Breast epithelium (tissue), 4 donors: ENCODE measurements around the gene FIZ1. TPM values are rescaled to one million over a fixed set of nuclear protein-coding genes. Genes with fewer than 3 reads are reported as not detected.

ENCODE experiments used
- DNase-seq, 2 donors: peaks; one replicate each; pipeline ENCODE4 v3.0.0-alpha.2; 2019; ENCODE audit warnings: low spot score in 2 of 2
- H3K27ac ChIP-seq, 2 donors: fragments of 200-600 bp; sonication (generic) in 1 of 2; one replicate each; pipeline ENCODE4 v1.5.1; 2016 to 2019; ENCODE audit warnings: mild to moderate bottlenecking in 1 of 2
- H3K27me3 ChIP-seq, 2 donors: fragments of 200-600 bp; sonication (generic) in 1 of 2; one replicate each; pipeline versions ENCODE4 v1.5.1 to v1.6.0; 2017 to 2019; ENCODE audit warnings: control low read depth in 1 of 2, mild to moderate bottlenecking in 1 of 2
- H3K36me3 ChIP-seq: fragments of 200-600 bp; one replicate; pipeline ENCODE4 v1.5.1; 2019
- H3K4me1 ChIP-seq, 2 donors: fragments of 200-600 bp; sonication (generic); one replicate each; pipeline ENCODE4 v1.5.1; 2016 to 2019; ENCODE audit warnings: control low read depth in 1 of 2
- H3K4me3 ChIP-seq, 3 donors: fragments of 200-600 bp; sonication (generic); 1 replicate in 2 of 3; 2 replicates in 1 of 3; pipeline ENCODE4 v1.5.1; 2016 to 2019; ENCODE audit warnings: mild to moderate bottlenecking in 3 of 3, moderate library complexity in 2 of 3
- H3K9me3 ChIP-seq, 2 donors: fragments of 200-600 bp; sonication (generic) in 1 of 2; one replicate each; pipeline ENCODE4 v1.5.1; 2016 to 2019; ENCODE audit warnings: control low read depth in 1 of 2
- CTCF ChIP-seq, 3 donors: fragments of 450-650 bp; IDR thresholded peaks; one replicate each; pipeline ENCODE4 v1.5.1; 2016 to 2017; ENCODE audit warnings: antibody characterized with exemption in 3 of 3, mild to moderate bottlenecking in 3 of 3, moderate library complexity in 3 of 3
- POLR2A ChIP-seq: fragments of 450-650 bp; IDR thresholded peaks from one replicate; pipeline ENCODE4 v1.6.1; 2016; ENCODE audit warnings: antibody characterized with exemption, mild to moderate bottlenecking, moderate library complexity
- POLR2AphosphoS5 ChIP-seq, 3 donors: sonication (generic); formaldehyde crosslinking; IDR thresholded peaks; one replicate each; pipeline ENCODE4 v1.6.1; 2017; ENCODE audit warnings: antibody characterized with exemption in 3 of 3
- intact Hi-C: fragments of 100-400 bp; cut with DNase I; formaldehyde crosslinking; loops from one replicate; pipeline ENCODE4 v1.15.1; 2023; ENCODE audit warnings: low total_unique reads
- total RNA-seq, 3 donors: library from RNA; depleted of rRNA; stranded (reverse); fragments of >200 nt; gene quantifications; one replicate each; pipeline ENCODE4 v1.1.0, GENCODE V29; 2016

The FIZ1 gene
- total RNA-seq, 3 donors from 2014 or later: 3.7 to 7.5 (median 6.1) TPM

GRCh38 chr19:55621673-55622231 is 22.4 kb upstream of the FIZ1 start:
- Histone ChIP-seq H3K27ac (no peak overlapping the region), H3K9me3 (no peaks in the 10 kb centered on the region), H3K4me1 (no peaks in the 10 kb centered on the region), H3K36me3 (no peaks in the 10 kb centered on the region), H3K4me3 (no peak overlapping the region), H3K27me3 (no peaks in the 10 kb centered on the region)
- intact Hi-C loops: no loop called here
- TF ChIP-seq POLR2AphosphoS5 (IDR thresholded peaks at IDR 0.05): no peak
- no peak for TF ChIP-seq POLR2A
- no peak for TF ChIP-seq CTCF (IDR thresholded peaks at IDR 0.05)
- DNase-seq: no peak

GRCh38 chr19:55621205-55621672 is 21.9 kb upstream of the FIZ1 start:
- DNase-seq: no peak
- Histone ChIP-seq H3K27me3 (no peaks in the 10 kb centered on the region), H3K4me3 (no peak overlapping the region), H3K27ac (no peak overlapping the region), H3K9me3 (no peaks in the 10 kb centered on the region), H3K36me3 (no peaks in the 10 kb centered on the region), H3K4me1 (no peaks in the 10 kb centered on the region)
- TF ChIP-seq POLR2A: no peak
- intact Hi-C loops: no loop called here

GRCh38 chr19:55620410-55621204 is 21.3 kb upstream of the FIZ1 start:
- Histone ChIP-seq H3K27ac (no peak overlapping the region), H3K27me3 (no peaks in the 10 kb centered on the region), H3K9me3 (no peaks in the 10 kb centered on the region), H3K36me3 (peaks cover 5% of the 10 kb centered on the region), H3K4me3 (no peak overlapping the region), H3K4me1 (no peaks in the 10 kb centered on the region)
- no peak for DNase-seq
- TF ChIP-seq POLR2A (no peak), POLR2AphosphoS5 (IDR thresholded peaks at IDR 0.05) (no peak)
- intact Hi-C loops: no loop called here

GRCh38 chr19:55619286-55619685 is 20.0 kb upstream of the FIZ1 start:
- DNase-seq: no peak
- H3K4me1 ChIP-seq: no peaks in the 10 kb centered on the region
- no peaks in the 10 kb centered on the region for H3K27me3 ChIP-seq
- intact Hi-C loops: no loop called here
- no peak for TF ChIP-seq POLR2AphosphoS5 (IDR thresholded peaks at IDR 0.05)
- TF ChIP-seq CTCF (IDR thresholded peaks at IDR 0.05): no peak
- TF ChIP-seq POLR2A: no peak
- H3K36me3 ChIP-seq: peaks cover 17% of the 10 kb centered on the region
- no peak overlapping the region for H3K4me3 ChIP-seq
- no peak overlapping the region for H3K27ac ChIP-seq
- H3K9me3 ChIP-seq: no peaks in the 10 kb centered on the region

- Histone ChIP-seq H3K27me3 (no peaks in the 10 kb centered on the region), H3K4me3 (no peak overlapping the region), H3K27ac (no peak overlapping the region), H3K36me3 (peaks cover 22% of the 10 kb centered on the region), H3K9me3 (no peaks in the 10 kb centered on the region), H3K4me1 (no peaks in the 10 kb centered on the region)
- no peak for DNase-seq
- TF ChIP-seq POLR2AphosphoS5 (IDR thresholded peaks at IDR 0.05) (no peak), POLR2A (no peak), CTCF (IDR thresholded peaks at IDR 0.05) (no peak)
- intact Hi-C loops: no loop called here
Measured at GRCh38 chr19:55618426-55618825, 19.1 kb upstream of the FIZ1 start.

- no peak overlapping the region for H3K4me3 ChIP-seq
- peak overlapping the region; percentile 6 to 58 for H3K27ac ChIP-seq
- H3K36me3 ChIP-seq: peaks cover 22% of the 10 kb centered on the region
- H3K27me3 ChIP-seq: no peaks in the 10 kb centered on the region
- no peaks in the 10 kb centered on the region for H3K9me3 ChIP-seq
- no peaks in the 10 kb centered on the region for H3K4me1 ChIP-seq
- DNase-seq: no peak
- TF ChIP-seq POLR2A: no peak
- TF ChIP-seq CTCF (IDR thresholded peaks at IDR 0.05): no peak
- TF ChIP-seq POLR2AphosphoS5 (IDR thresholded peaks at IDR 0.05): no peak
- intact Hi-C loops: no loop called here
Measured at GRCh38 chr19:55617426-55617825, 18.1 kb upstream of the FIZ1 start.
